ENCODE data around the gene TPRX2.

DNA sequence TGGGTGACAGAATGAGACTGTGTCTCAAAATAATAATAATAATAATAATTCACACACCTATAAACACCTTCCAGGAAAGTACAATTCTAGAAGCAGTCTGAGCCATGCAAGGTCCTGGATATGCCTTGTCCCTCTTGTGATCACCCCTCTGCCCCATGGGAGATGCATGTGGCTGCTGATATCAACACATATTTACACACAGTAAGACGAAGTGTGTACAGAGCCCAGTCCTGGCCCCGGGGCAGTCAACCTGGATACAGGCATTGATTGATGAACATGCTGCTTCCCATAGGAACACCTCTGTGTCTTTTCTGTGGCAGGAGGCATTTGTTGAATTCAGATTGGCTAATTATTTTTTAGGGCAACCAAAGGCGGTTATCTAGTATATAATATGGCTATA, 23.9 kb downstream of the TPRX2 start:
- TF ChIP-seq, protein P1, sequence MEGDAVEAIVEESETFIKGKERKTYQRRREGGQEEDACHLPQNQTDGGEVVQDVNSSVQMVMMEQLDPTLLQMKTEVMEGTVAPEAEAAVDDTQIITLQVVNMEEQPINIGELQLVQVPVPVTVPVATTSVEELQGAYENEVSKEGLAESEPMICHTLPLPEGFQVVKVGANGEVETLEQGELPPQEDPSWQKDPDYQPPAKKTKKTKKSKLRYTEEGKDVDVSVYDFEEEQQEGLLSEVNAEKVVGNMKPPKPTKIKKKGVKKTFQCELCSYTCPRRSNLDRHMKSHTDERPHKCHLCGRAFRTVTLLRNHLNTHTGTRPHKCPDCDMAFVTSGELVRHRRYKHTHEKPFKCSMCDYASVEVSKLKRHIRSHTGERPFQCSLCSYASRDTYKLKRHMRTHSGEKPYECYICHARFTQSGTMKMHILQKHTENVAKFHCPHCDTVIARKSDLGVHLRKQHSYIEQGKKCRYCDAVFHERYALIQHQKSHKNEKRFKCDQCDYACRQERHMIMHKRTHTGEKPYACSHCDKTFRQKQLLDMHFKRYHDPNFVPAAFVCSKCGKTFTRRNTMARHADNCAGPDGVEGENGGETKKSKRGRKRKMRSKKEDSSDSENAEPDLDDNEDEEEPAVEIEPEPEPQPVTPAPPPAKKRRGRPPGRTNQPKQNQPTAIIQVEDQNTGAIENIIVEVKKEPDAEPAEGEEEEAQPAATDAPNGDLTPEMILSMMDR (conservative IDR thresholded peaks at IDR 0.05), result no peak
- TF ChIP-seq EZH2 (IDR thresholded peaks at IDR 0.05; ENCODE audit: low read depth), result no peak

Data from PC-9 (cell line).